CD4-positive, alpha-beta T cell treated with Interleukin-6 at 100 ng/mL for 8 hours (primary cell): ENCODE measurements around the gene PLG.
A peak's percentile ranks its signal among the peaks of the same experiment; 100 is the strongest.
"Not testable (repeated sequence)": the region's sequence is repeated elsewhere in the genome, so short reads cannot be mapped to it uniquely, and the experiment has no call there.

ENCODE experiments used
- DNase-seq: peaks from one replicate; pipeline ENCODE4 v3.0.0-alpha.2; 2020; ENCODE audit warnings: mixed read lengths, low spot score

Gene PLG

GRCh38 chr6:160704688-160705087 lies 2.6 kb downstream of the PLG start:
- not testable (repeated sequence) for DNase-seq

- not testable (repeated sequence) for DNase-seq
Observed at GRCh38 chr6:160708993-160709392, 6.9 kb downstream of the PLG start.

- DNase-seq, result no peak
Observed at GRCh38 chr6:160714731-160715316, 12.8 kb downstream of the PLG start.

DNA sequence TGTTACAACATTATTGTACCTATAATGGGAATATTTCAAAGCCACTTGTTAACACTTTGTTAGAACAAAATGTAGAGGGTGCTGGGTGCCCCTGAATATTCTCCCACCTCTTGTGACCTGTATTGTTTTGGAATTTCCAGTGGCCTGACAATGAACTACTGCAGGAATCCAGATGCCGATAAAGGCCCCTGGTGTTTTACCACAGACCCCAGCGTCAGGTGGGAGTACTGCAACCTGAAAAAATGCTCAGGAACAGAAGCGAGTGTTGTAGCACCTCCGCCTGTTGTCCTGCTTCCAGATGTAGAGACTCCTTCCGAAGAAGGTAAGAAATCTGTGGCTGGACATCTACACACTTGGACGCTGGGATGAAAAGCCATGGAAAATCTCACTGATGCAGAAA lies 28.9 kb downstream of the PLG start:
- DNase-seq, result no peak

GRCh38 chr6:160733050-160733646 lies 31.1 kb downstream of the PLG start:
- DNase-seq, result no peak

- no peak for DNase-seq
Observed at GRCh38 chr6:160734627-160735026, 32.6 kb downstream of the PLG start.

GRCh38 chr6:160735523-160735922 lies 33.5 kb downstream of the PLG start:
- DNase-seq, result no peak

GRCh38 chr6:160737934-160738333 lies 35.9 kb downstream of the PLG start:
- no peak for DNase-seq

GRCh38 chr6:160739955-160740354 lies 37.9 kb downstream of the PLG start:
- DNase-seq, result no peak

GRCh38 chr6:160741012-160741411 lies 39.0 kb downstream of the PLG start:
- not testable (repeated sequence) for DNase-seq

DNA sequence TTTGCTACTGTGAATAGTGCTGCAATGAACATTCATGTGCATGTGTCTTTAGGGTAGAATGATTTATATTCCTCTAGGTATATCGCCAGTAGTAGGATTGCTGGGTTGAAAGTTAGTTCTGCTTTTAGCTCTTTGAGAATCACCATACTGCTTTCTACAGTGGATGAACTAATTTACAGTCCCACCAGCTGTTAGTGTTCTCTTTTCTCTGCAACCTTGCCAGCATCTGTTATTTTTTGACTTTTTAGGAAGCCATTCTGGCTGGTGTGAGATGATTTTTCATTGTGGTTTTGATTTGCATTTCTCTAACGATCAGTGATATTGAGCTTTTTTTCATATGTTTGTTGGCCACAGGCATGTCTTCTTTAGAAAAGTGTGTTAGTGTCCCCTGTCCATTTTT lies 40.0 kb downstream of the PLG start:
- DNase-seq, result no peak

- DNase-seq, result no peak
Observed at GRCh38 chr6:160750276-160750689, 48.2 kb downstream of the PLG start.

DNA sequence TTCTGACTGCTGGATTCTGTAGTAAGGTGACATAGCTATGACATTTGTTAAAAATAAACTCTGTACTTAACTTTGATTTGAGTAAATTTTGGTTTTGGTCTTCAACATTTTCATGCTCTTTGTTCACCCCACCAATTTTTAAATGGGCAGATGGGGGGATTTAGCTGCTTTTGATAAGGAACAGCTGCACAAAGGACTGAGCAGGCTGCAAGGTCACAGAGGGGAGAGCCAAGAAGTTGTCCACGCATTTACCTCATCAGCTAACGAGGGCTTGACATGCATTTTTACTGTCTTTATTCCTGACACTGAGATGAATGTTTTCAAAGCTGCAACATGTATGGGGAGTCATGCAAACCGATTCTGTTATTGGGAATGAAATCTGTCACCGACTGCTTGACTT lies 51.2 kb downstream of the PLG start:
- DNase-seq, result not testable (repeated sequence)

DNA sequence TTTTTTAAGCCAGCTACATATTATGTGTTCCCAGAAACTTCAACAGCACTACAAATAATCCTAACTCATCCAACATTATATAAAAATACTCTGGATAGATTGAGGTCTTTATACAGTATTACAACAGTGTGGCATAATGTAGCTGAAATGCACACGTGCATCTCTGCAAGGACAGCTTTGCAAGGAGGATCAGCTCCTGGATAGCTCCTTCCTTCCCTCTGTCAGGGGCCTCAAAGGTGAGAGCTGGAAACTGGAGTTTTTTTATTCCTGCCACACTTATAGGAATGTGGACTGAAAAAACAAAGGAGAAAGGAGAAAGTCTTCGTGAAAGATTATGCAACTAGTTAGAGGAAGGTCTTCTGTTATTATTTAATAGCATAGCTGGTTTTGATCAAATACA lies 53.1 kb downstream of the PLG start:
- DNase-seq, result no peak

GRCh38 chr6:160756021-160756420 lies 54.0 kb downstream of the PLG start:
- no peak for DNase-seq

DNA sequence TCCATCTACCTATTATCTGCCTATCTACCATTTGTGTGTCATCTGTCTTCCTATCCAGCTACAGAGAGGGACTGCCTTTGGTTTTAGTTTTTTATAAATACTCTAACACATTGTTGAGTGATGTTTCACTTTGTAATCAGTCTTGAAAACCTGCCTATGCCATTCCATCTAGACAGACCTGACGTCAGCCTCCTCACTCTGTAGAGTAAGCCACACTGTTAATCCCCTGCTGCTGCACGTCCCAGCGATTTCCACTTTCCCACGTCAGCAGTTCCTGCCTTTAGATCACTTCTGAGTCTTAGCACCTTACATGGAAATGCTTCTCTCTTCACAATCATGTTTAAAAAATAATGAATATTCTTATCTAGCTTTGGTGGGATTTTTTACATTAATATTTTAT lies 54.8 kb downstream of the PLG start:
- DNase-seq, result no peak

GRCh38 chr6:160764847-160765246 lies 62.8 kb downstream of the PLG start:
- DNase-seq, result no peak

DNA sequence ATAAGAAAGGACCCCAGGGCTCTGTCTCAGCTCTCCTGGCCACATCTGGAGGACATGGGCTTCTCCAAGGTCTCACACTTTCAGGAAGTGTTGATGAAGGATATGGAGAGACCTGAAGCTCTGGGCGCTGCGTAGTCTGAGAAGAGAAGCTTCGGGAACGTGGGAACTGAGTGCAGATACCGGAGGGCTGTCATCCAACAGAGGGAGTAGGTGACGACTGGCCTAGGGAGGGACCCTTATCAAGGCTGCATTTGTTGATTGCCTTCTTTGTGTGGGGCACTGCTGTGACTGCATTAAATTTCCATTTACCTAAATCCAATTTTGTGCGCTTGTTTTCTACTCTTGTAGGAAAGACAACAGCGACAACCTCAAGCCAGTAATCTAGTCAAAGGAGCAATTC lies 63.4 kb downstream of the PLG start:
- DNase-seq, result no peak

- no peak for DNase-seq
Observed at GRCh38 chr6:160766657-160766988, 64.6 kb downstream of the PLG start.

DNA sequence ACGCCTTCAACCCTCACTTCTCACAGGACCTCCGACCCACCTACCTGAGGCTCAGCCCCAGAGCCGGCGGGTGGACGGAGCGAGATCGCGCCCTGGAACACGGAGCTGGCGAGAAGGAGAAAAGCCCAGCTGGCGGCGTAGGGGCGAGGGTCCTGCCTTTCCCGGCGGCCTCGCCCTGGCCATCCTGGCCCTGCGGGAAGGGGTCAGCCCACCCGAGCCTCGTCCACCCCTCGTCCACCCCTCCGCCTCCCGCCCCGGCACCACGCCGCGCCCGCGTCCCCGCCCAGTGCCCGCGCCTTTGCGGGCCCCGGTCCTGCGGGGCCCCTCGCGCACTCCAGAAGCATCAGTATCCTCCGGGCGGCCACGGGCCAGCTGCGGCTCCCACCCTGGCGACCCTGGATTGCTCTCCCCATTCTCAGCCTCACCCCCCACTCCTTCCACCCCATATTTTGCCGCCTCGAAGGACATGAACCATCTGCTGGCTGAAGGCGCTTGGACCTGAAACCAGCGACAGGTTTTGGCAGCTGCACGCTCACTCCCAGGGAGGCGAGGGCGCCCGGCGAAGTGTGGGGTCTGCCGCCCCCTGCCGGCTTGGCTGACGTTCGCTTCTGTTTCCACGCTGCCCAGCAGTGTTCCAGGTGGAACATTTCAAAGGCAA lies 65.1 kb downstream of the PLG start:
- peak; percentile 14 for DNase-seq

GRCh38 chr6:160767647-160768019 lies 65.6 kb downstream of the PLG start:
- no peak for DNase-seq

GRCh38 chr6:160768101-160768500 lies 66.1 kb downstream of the PLG start:
- no peak for DNase-seq

GRCh38 chr6:160774399-160774798 lies 72.4 kb downstream of the PLG start:
- no peak for DNase-seq
